ENCODE measurements around the gene MYO5C. TPM values are rescaled to one million over a fixed set of nuclear protein-coding genes. Genes with fewer than 3 reads are reported as not detected.

Gene MYO5C
- total and polyA plus RNA-seq, 2 of the 8 experiments (the other 6 are each of a cell fraction or from before 2014, with no cell fraction given), result 8.2 to 26.7 TPM

- H4K91ac ChIP-seq (replicated peaks; ENCODE audit: insufficient read length, low read length), result no peak overlapping the region
- H3K9me3 ChIP-seq (ENCODE audit: insufficient read depth in 2 of 2, low read depth in 1 of 2, low read length in 1 of 2), result no peaks in the 10 kb centered on the region
- no peaks in the 10 kb centered on the region for H3K36me3 ChIP-seq (ENCODE audit: control insufficient read depth in 2 of 4, insufficient read depth in 4 of 4, low read length in 3 of 4)
- no peaks in the 10 kb centered on the region for H4K20me1 ChIP-seq (replicated peaks in 1 of 2; ENCODE audit: control insufficient read depth in 1 of 2, insufficient read depth in 2 of 2, low read length in 2 of 2)
- H2BK15ac ChIP-seq (ENCODE audit: low read length), result no peak overlapping the region
- CTCF ChIA-PET (ENCODE audit: partially characterized antibody), result interaction anchor here (0.7 to 1.2 kb wide), 3 partner anchors 10 to 116 kb away, joined by 3 to 4 read pairs (median 3); no protein-coding TSS in a partner anchor
- H3K4me1 ChIP-seq (replicated peaks in 1 of 4; ENCODE audit: control insufficient read depth in 3 of 4, insufficient read depth in 4 of 4, low read length in 3 of 4), result peaks cover 0 to 6% (median under 1%) of the 10 kb centered on the region in 4 experiments; a peak in 3 of 7 replicates
- DNase-seq (ENCODE audit: low read depth in 1 of 2, low spot score in 2 of 2), result no peak
- no peak overlapping the region for H3K4me2 ChIP-seq (ENCODE audit: insufficient read depth in 1 of 2, low read depth in 2 of 2, low read length in 2 of 2)
- POLR2A ChIA-PET (ENCODE audit: partially characterized antibody), result interaction anchor here (1.6 kb wide), 1 partner anchor 223 kb away, joined by 4 read pairs; no protein-coding TSS in a partner anchor
- H2BK5ac ChIP-seq (ENCODE audit: low read depth, low read length), result no peak overlapping the region
- 90% methylated on average over 3 of the region's 3 CpGs; no CpG with 5 or more reads in 1 of the 2 experiments for WGBS, 2 experiments (ENCODE audit: extremely low coverage in 1 of 2, insufficient coverage in 1 of 2, insufficient read length in 1 of 2, insufficient replicate concordance in 2 of 2, low coverage in 1 of 2, low lambda C conversion rate in 2 of 2, missing lambda C conversion rate in 1 of 2)
- H2AFZ ChIP-seq (ENCODE audit: low read length), result no peak overlapping the region
- no peak overlapping the region for H4K5ac ChIP-seq (ENCODE audit: insufficient read length, low read depth, low read length)
- no peak overlapping the region for H2BK20ac ChIP-seq (ENCODE audit: low read length)
- H3K56ac ChIP-seq (replicated peaks; ENCODE audit: insufficient read length, low read depth, low read length), result no peak overlapping the region
- no peak overlapping the region for H2AK5ac ChIP-seq (ENCODE audit: low read depth, low read length)
- H3K23ac ChIP-seq (ENCODE audit: insufficient read length), result no peak overlapping the region
- H3K79me2 ChIP-seq (ENCODE audit: control insufficient read depth in 1 of 2, insufficient read depth in 2 of 2, low read length in 2 of 2), result no peaks in the 10 kb centered on the region
- peaks cover 0 to 1% (median 0%) of the 10 kb centered on the region in 4 experiments; a peak in 1 of 7 replicates for H3K27me3 ChIP-seq (replicated peaks in 1 of 4; ENCODE audit: control insufficient read depth in 3 of 4, extremely low read depth in 1 of 4, insufficient read depth in 3 of 4, low read length in 3 of 4)
- no peak overlapping the region for H3K4me3 ChIP-seq (ENCODE audit: extremely low read depth in 1 of 4, insufficient read depth in 2 of 4, low read depth in 3 of 4, low read length in 4 of 4)
- no peak overlapping the region for H2BK12ac ChIP-seq (ENCODE audit: low read depth, low read length)
- no peaks in the 10 kb centered on the region for H3K79me1 ChIP-seq (ENCODE audit: low read depth, low read length)
- no peaks in the 10 kb centered on the region for H3K23me2 ChIP-seq (ENCODE audit: low read depth, low read length)
- H3K14ac ChIP-seq (ENCODE audit: insufficient read length), result no peak overlapping the region
- no peak overlapping the region for H2BK120ac ChIP-seq (replicated peaks; ENCODE audit: low read depth, low read length)
- TF ChIP-seq CBX5 (IDR thresholded peaks at IDR 0.05; ENCODE audit: low read depth, low read length), result no peak
- no peak for FAIRE-seq
- no peak overlapping the region for H3K18ac ChIP-seq (ENCODE audit: extremely low read depth, low read length)
- H3K27ac ChIP-seq (ENCODE audit: low read depth, low read length), result no peak overlapping the region
- no peak overlapping the region for H3K9ac ChIP-seq (replicated peaks in 1 of 4; ENCODE audit: extremely low read depth in 1 of 4, low read depth in 3 of 4, low read length in 3 of 4)
- H3K4ac ChIP-seq (replicated peaks; ENCODE audit: insufficient read length, low read depth, low read length), result no peak overlapping the region
- no peak overlapping the region for H4K8ac ChIP-seq (ENCODE audit: extremely low read depth, insufficient read depth, low read length)
Observed at GRCh38 chr15:52343831-52344230, 48.2 kb upstream of the MYO5C start.

Data from H1 (cell line).